NCI-H187 treated with DMSO at 0.1 percent for 48 hours (cell line): ENCODE results near the gene GXYLT2.
A peak's percentile ranks its signal among the peaks of the same experiment; 100 is the strongest.
"Not testable (repeated sequence)": the region's sequence is repeated elsewhere in the genome, so short reads cannot be mapped to it uniquely, and the experiment has no call there.

ENCODE experiments used
- DNase-seq: peaks from one replicate; lab custom pipeline; 2025; lab: John Stamatoyannopoulos, UW

GXYLT2 gene

DNA sequence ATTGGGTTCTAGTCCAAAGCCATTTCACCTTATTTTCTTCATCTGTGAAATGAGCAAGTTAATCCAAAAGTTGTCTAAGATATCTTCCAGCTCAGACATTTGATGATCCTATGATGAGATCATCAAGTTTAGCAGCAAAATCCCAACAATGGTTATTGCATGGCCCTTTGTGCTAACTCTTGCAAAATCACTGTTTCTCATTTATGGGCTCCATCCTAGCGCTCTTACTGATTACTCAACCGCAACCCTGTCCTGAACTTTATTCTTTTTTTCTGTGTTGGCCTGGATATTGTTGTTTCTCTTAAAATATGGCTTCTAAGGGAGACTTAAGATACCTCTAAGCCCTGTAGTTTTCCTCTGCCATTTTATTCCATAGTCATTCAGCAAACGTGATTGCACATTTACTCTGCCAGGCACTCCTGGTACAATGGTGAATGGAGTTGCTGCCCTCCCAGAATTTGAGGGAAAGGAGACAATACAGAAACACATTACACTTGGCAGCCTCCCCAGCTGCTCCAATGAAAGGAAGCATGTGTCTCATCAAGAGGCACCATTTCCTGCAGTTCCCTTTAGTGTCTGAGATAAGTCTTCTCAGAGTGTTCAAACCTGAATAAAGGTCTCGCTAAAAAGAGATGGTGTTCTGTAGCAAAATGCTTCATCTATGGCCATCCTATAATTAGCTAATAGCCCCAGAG is 4.4 kb downstream of the GXYLT2 start:
- DNase-seq, result no peak

DNA sequence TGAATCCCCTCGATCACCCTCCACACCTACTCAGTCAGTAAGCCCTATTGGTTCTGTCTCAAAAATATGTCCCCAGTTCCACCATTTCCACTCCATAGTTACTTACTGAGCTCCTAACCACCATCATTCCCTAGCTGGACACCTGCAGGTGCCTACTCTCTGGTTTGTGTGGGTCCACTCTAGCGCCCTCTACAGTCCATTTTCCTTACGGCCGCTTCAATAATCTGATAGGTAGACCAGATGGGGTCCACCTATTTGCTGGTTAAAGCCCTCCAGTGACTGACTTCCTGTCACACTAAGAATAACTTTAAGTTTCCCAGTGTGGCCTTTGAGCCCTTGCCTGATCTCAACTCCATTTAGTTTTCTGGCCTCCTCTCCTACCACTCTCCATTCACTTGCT is 5.0 kb downstream of the GXYLT2 start:
- DNase-seq, result no peak

- no peak for DNase-seq
These were observed 7.2 kb downstream of the GXYLT2 start for GRCh38 chr3:72894976-72895552.

GRCh38 chr3:72896996-72897757 is 9.3 kb downstream of the GXYLT2 start:
- no peak for DNase-seq

GRCh38 chr3:72897758-72898007 is 9.8 kb downstream of the GXYLT2 start:
- no peak for DNase-seq

DNA sequence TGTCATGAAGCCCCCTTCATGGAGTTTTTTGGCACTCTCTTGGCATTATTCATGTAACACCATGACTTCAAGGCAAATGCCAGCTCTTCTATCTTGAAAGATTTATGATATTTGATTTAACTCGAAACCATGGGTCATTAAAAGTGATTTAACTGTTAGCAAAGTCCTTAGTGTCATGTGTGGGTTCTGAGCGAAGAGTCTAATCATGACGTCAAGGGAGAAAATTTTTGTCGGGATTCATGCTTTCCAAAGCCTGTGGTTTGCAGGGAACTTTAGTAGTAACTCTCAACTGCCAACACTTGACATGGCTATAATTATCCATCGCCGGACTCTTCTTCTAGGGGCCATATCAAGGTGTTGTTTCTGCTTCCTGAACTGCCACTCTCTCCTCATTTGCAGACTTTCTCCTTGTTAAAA is 11.5 kb downstream of the GXYLT2 start:
- DNase-seq, result no peak

DNA sequence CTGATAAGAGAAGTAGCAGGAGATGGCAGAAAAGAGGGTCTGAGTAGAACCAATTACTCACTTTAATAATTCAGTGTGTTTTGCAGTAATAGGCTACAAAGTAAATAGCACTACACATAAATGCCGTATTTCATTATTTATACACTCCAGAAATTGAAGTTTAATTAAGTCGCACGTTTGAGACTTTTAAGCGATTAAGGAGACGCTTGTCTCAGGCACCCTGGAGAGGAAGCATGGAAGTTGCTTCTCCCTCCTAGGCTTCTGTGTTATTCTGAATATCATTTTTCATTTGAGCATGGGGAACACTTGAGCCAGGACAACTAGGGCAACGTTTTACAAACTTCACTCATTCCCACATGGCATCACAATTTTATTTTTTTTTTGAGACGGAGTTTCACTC is 12.2 kb downstream of the GXYLT2 start:
- DNase-seq, result no peak

DNA sequence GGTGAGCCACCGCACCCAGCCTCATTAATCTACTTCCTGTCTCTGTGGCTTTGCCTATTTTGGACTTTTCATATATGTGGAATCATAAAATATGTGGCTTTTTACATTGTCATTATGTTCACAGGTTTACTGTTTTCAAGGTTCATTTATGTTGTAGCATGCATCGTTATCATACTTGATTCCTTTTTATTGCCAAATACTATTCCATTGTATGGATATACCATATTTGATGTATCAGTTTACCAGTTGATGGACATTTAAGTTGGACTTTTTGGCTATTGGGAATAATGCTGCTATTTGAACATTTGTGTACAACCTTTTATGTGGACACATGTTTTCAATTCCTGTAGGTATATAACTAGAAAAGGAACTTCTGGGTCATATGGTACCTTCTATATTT is 14.0 kb downstream of the GXYLT2 start:
- no peak for DNase-seq

DNA sequence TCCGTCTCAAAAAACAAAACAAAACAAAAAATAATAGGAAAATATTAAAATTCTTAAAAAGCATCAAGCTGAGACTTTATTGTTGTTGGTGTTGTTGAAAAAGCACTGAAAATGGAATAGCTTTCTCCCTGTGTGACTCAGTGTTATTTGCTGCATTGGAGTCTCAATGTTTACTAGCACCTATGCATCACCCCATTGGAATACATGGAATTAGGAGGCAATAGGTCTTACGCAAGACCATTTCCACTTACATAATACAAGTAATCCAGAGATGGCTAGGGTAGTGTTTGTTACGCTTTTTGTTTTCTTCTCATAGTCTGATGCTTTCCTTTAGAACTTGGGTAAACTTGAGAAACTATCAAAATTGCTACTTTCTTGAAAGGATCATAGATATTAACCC is 15.2 kb downstream of the GXYLT2 start:
- no peak for DNase-seq

DNA sequence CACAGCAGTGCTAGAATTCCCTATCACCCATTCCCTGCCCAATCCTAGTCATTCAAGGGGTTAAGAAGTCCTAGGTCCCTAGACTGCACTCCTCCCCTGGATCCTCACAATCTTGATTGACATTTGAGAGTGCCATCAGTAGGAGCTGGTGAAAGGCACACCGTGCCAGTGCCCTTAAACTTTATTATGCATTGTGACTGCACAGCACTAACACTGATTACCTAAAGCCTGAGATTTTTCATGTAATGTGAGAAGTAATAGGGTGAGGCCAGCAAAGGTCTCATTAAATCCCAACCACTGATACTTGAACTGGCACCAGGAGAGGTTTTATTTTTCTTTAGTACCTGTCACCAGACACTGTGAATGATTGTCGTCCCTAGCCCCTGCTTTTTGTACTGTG is 16.3 kb downstream of the GXYLT2 start:
- peak; percentile 58 for DNase-seq

DNA sequence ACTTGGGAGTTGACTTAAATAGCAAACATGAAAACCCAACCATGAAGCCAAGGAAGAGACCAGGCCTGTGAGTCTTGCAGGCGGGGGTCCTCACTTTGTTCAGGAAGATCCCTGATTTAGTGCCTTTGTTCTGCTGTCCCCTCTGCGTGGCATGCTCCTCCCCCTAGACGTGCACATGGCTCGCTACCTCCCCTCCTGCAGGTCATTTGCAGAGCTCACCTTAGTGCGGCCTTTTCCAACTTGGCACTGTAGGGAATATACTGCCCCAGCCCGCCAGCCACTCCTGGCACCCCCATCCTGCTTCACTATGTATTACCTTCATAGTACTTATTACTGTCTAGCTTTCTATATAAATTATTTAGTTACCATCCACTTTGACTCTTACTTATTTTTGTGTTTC is 18.3 kb downstream of the GXYLT2 start:
- no peak for DNase-seq

- DNase-seq, result no peak
These were observed 19.4 kb downstream of the GXYLT2 start for GRCh38 chr3:72907131-72907711.

DNA sequence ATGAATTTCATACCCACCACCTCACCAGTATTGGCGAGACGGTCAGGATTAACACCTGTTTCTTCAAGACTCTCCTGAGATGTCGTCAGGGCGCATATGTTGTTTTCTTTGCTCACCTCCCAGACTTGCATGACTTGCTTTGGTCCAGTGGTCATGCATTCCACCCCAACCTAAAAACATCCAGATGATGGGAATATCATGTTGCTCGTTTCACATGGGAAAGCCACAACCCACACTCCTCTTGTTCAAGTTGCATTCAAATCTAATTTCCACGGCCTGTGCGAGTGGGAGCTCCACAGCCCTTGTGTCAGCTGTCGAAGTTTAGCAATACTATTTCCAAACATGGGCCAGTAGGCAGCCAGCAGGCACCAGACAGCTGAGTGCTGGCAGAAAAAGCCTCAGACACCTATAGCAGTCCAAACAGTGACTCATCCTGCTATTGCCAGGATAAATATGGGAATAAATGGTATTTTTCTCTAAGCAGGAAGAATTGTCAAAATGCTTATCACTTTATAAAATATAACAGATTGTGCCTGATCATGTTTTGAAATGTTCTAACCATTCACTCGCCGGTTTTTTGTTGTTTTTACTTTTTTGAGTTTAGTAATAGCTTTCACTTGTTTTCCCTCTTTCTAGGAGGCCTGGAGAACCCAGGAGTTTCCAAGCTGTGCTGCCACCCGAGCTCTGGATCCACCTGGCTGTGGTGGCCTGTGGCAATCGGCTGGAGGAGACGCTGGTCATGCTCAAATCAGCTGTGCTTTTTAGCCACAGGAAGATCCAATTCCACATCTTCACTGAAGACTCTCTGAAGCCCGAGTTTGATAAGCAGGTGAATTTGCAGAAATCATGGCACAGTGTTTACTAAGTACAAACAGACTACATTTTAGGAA is 20.1 kb downstream of the GXYLT2 start:
- DNase-seq, result no peak

DNA sequence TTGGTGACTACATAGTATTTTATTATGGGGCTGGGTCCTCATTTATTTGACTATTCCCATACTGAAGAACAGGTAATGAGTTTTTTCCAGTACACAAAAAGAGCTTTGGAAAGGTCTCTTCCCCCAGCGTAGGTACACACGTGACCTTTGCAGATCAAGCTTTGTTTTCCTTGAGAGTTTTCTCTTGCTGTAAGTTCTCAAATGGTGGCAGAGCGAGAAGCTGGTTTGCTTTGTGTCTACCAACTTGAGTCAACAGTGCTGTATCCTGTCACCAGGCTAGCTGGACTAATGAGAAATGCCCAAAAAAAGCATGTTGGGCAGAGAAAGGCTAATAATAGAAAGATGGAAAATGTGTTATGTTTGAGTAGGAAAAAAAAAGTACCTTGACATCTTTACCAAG is 21.7 kb downstream of the GXYLT2 start:
- DNase-seq, result no peak

GRCh38 chr3:72912532-72912931 is 24.7 kb downstream of the GXYLT2 start:
- no peak for DNase-seq

GRCh38 chr3:72914383-72914782 is 26.5 kb downstream of the GXYLT2 start:
- no peak for DNase-seq

DNA sequence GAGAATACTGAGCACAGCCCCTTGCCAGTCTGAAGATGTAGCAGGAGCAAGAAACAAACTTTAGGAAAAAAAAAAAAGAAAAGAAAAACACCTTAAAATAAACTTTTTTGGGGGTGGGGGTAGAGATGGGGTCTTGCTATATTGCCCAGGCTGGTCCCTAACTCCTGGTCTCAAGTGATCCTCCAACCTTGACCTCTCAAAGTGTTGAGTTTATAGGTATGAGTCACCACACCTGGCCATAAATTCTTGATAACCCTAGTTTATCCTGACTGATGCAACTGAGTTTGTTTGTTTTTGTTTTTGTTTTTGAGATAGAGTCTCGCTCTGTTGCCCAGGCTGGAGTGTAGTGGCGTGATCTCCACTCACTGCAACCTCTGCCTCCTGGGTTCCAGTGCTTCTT is 28.4 kb downstream of the GXYLT2 start:
- no peak for DNase-seq

DNA sequence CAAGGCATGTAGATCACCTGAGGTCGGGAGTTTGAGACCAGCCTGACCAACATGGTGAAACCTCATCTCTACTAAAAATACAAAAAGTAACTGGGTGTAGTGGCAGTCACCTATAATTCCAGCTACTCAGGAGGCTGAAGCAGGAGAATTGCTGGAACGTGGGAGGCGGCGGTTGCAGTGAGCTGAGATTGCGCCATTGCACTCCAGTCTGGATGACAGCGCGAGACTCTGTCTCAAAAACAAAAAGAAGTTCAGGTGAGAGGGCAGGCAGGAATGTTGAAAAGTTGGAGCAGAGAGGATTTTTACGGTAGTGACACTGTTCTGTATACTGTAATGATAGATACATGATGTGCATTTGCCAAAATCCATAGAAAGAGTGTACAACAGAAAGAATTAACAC is 31.7 kb downstream of the GXYLT2 start:
- no peak for DNase-seq

GRCh38 chr3:72924055-72924454 is 36.2 kb downstream of the GXYLT2 start:
- DNase-seq, result no peak

DNA sequence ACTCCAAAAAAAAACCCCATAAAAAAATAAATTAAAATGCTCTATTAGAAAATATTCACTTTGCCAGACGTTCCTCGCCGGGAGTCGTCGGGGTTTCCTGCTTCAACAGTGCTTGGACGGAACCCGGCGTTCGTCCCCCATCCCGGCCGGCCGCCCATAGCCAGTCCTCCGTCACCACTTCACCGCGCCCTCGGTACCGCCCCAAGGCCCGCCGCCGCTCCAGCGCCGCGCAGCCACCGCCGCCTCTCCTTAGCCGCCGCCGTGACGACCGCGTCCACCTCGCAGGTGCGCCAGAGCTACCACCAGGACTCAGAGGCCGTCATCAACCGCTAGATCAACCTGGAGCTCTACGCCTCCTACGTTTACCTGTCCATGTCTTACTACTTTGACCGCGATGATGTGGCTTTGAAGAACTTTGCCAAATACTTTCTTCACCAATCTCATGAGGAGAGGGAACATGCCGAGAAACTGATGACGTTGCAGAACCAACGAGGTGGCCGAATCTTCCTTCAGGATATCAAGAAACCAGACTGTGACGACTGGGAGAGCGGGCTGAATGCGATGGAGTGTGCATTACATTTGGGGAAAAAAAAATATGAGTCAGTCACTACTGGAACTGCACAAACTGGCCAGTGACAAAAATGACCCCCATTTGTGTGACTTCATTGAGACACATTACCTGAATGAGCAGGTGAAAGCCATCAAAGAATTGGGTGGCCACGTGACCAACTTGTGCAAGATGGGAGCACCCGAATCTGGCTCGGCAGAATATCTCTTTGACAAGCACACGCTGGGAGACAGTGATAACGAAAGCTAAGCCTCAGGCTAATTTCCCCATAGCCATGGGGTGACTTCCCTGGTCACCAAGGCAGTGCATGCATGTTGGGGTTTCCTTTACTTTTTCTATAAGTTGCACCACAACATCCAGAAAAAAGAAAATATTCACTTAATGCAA is 41.2 kb downstream of the GXYLT2 start:
- DNase-seq, result not testable (repeated sequence)

GRCh38 chr3:72930754-72931153 is 42.9 kb downstream of the GXYLT2 start:
- no peak for DNase-seq
